Thoracic aorta (tissue), 2 donors: ENCODE measurements around the gene C19orf73. TPM values are rescaled to one million over a fixed set of nuclear protein-coding genes. Genes with fewer than 3 reads are reported as not detected.
A peak's percentile ranks its signal among the peaks of the same experiment; 100 is the strongest.

Experiments
- ATAC-seq: fragments of 150-250 bp; one replicate; pipeline ENCODE4 v1.8.0; 2017; ENCODE audit warnings: low read depth; ENCODE audit not compliant: insufficient number of reproducible peaks, low FRiP score
- DNase-seq: peaks from one replicate; pipeline ENCODE4 v3.0.0-alpha.2; 2020; ENCODE audit warnings: low spot score
- H3K27ac ChIP-seq, 2 donors: fragments of 200-600 bp; sonication (generic); 1 replicate in 1 of 2; 2 replicates in 1 of 2; pipeline ENCODE4 v1.5.1; 2016; ENCODE audit warnings: mild to moderate bottlenecking in 2 of 2, moderate library complexity in 2 of 2
- H3K27me3 ChIP-seq: fragments of 200-600 bp; sonication (generic); replicated peaks from 2 replicates; pipeline ENCODE4 v1.6.0; 2016; ENCODE audit warnings: mild to moderate bottlenecking; ENCODE audit not compliant: insufficient read depth
- H3K36me3 ChIP-seq: fragments of 200-600 bp; sonication (generic); one replicate; pipeline ENCODE4 v1.5.1; 2016
- H3K4me1 ChIP-seq, 2 donors: fragments of 200-600 bp; sonication (generic); 1 replicate in 1 of 2; 2 replicates in 1 of 2; pipeline versions ENCODE4 v1.5.1 to v1.6.0; 2016; ENCODE audit warnings: low read depth in 2 of 2, mild to moderate bottlenecking in 1 of 2; ENCODE audit not compliant: control insufficient read depth in 1 of 2
- H3K4me3 ChIP-seq: fragments of 200-600 bp; sonication (generic); 2 replicates; pipeline ENCODE4 v1.5.1; 2016; ENCODE audit warnings: mild to moderate bottlenecking
- H3K9me3 ChIP-seq: fragments of 200-600 bp; sonication (generic); 2 replicates; pipeline ENCODE4 v1.5.1; 2016
- CTCF ChIP-seq: fragments of 200-600 bp; sonication (generic); IDR thresholded peaks from one replicate; pipeline ENCODE4 v1.5.1; 2019; ENCODE audit warnings: antibody characterized with exemption
- total RNA-seq, 2 donors: library from RNA; depleted of rRNA; stranded (reverse); fragments of >200 nt; gene quantifications; one replicate each; pipeline versions ENCODE4 v1.1.0 to v1.2.3, GENCODE V29; 2016

Gene C19orf73
- total RNA-seq, 2 donors from 2014 or later: not detected

- peaks cover 15 to 41% of the 10 kb centered on the region in 2 donors for H3K4me1 ChIP-seq
- TF ChIP-seq CTCF: no peak
Measured at GRCh38 chr19:49155005-49155819, 36.3 kb upstream of the C19orf73 start, which contains the start of gene HRC. Gene HRC (minus strand): TSS chr19:49155396. CDS start chr19:49155237, 159 bp downstream.

GRCh38 chr19:49154279-49154678, 35.3 kb upstream of the C19orf73 start:
- no peaks in the 10 kb centered on the region for H3K36me3 ChIP-seq
- no peaks in the 10 kb centered on the region for H3K9me3 ChIP-seq
- TF ChIP-seq CTCF: no peak
- no peak overlapping the region for H3K4me3 ChIP-seq
- no peak for ATAC-seq
- H3K27ac ChIP-seq: peak overlapping the region; percentile 27 to 67
- no peaks in the 10 kb centered on the region for H3K27me3 ChIP-seq
- peaks cover 16 to 34% of the 10 kb centered on the region in 2 donors for H3K4me1 ChIP-seq
- no peak for DNase-seq

More at GRCh38 chr19:49155005-49155819, 36.3 kb upstream of the C19orf73 start, which contains the start of gene HRC:
- ATAC-seq (no peak), DNase-seq (no peak)
- H3K4me3 ChIP-seq: no peak within 1 kb of the TSS
- H3K27me3 ChIP-seq: no peaks in the 10 kb centered on the region
- H3K27ac ChIP-seq: peak within 1 kb of the TSS; percentile 36 to 67
- no peaks in the 10 kb centered on the region for H3K9me3 ChIP-seq
- no peaks in the 10 kb centered on the region for H3K36me3 ChIP-seq

GRCh38 chr19:49153167-49153809, 34.3 kb upstream of the C19orf73 start:
- no peaks in the 10 kb centered on the region for H3K36me3 ChIP-seq
- no peaks in the 10 kb centered on the region for H3K9me3 ChIP-seq
- no peaks in the 10 kb centered on the region for H3K27me3 ChIP-seq
- no peak overlapping the region for H3K27ac ChIP-seq
- peaks cover 20 to 34% of the 10 kb centered on the region in 2 donors for H3K4me1 ChIP-seq
- no peak for DNase-seq
- H3K4me3 ChIP-seq: no peak overlapping the region
- no peak for ATAC-seq
- no peak for TF ChIP-seq CTCF

- Histone ChIP-seq H3K36me3 (no peaks in the 10 kb centered on the region), H3K27ac (peak overlapping the region in 1 of 2 donors; percentile 60), H3K27me3 (no peaks in the 10 kb centered on the region), H3K4me1 (peaks cover 19 to 31% of the 10 kb centered on the region in 2 donors), H3K9me3 (no peaks in the 10 kb centered on the region), H3K4me3 (no peak overlapping the region)
- DNase-seq (no peak), ATAC-seq (no peak)
- no peak for TF ChIP-seq CTCF
Measured at GRCh38 chr19:49152119-49152550, 33.2 kb upstream of the C19orf73 start.
